Right atrium auricular region (tissue), 2 donors: Measurements from ENCODE around the gene RNF113B. TPM values are rescaled to one million over a fixed set of nuclear protein-coding genes. Genes with fewer than 3 reads are reported as not detected.

ENCODE experiments used
- DNase-seq: peaks from one replicate; pipeline ENCODE4 v3.0.0-alpha.2; 2019; ENCODE audit warnings: low spot score
- H3K27ac ChIP-seq, 2 donors: fragments of 200-600 bp; sonication (generic); 1 replicate in 1 of 2; 2 replicates in 1 of 2; pipeline ENCODE4 v1.5.1; 2016 to 2019
- H3K27me3 ChIP-seq, 2 donors: fragments of 200-600 bp; sonication (generic); one replicate each; pipeline versions ENCODE4 v1.5.1 to v1.6.0; 2017 to 2019
- H3K36me3 ChIP-seq: fragments of 200-600 bp; sonication (generic); one replicate; pipeline ENCODE4 v1.5.1; 2016
- H3K4me1 ChIP-seq, 2 donors: fragments of 200-600 bp; sonication (generic); one replicate each; pipeline versions ENCODE4 v1.5.1 to v1.6.0; 2017 to 2019
- H3K4me3 ChIP-seq, 2 donors: fragments of 200-600 bp; sonication (generic); 1 replicate in 1 of 2; 2 replicates in 1 of 2; pipeline ENCODE4 v1.5.1; 2017 to 2019; ENCODE audit warnings: mild to moderate bottlenecking in 1 of 2, moderate library complexity in 1 of 2
- H3K9me3 ChIP-seq, 2 donors: fragments of 200-600 bp; sonication (generic); one replicate each; pipeline ENCODE4 v1.5.1; 2019
- total RNA-seq, 2 donors: library from RNA; depleted of rRNA; stranded (reverse); fragments of >200 nt; gene quantifications; one replicate each; pipeline ENCODE4 v1.1.0, GENCODE V29; 2016
- TF ChIP-seq, protein P1 (sequence below), 2 donors: fragments of 200-600 bp; sonication (generic); IDR thresholded peaks; one replicate each; pipeline ENCODE4 v1.5.1; 2019; ENCODE audit warnings: antibody characterized with exemption in 2 of 2

RNF113B gene
- total RNA-seq, 2 donors from 2014 or later = not detected

DNA sequence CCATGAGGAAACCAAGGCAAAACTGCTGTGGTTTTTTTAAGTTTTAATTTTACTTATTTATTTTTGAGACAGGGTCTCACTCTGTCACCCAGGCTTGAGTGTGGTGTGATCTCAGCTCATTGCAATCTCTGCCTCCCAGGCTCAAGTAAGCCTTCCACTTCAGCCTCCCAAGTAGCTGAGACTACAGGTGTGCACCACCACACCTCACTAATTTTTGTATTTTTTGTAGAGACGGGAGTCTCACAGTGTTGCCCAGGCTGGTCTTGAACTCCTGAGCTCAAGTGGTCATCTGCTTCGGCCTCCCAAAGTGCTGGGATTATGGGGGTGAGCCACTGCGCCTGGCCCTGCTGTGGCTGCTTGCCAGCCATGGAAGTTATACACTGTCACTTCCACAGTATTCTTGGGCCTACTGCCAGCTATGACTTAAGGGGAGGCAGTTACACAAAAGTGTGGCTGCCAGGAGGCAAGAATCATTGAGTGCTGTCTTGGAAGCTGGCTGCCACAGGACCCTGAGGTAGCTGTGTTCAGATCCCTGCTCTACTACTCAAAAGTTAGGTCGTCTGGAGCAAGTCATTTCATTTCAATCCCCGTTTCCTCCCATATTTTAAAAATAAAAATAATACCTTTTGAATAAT lies 21.5 kb downstream of the RNF113B start:
- Histone ChIP-seq H3K36me3 (no peaks in the 10 kb centered on the region), H3K27me3 (no peaks in the 10 kb centered on the region), H3K27ac (no peak overlapping the region), H3K9me3 (no peaks in the 10 kb centered on the region), H3K4me1 (no peaks in the 10 kb centered on the region), H3K4me3 (no peak overlapping the region)
- DNase-seq = no peak
- TF ChIP-seq, protein P1, sequence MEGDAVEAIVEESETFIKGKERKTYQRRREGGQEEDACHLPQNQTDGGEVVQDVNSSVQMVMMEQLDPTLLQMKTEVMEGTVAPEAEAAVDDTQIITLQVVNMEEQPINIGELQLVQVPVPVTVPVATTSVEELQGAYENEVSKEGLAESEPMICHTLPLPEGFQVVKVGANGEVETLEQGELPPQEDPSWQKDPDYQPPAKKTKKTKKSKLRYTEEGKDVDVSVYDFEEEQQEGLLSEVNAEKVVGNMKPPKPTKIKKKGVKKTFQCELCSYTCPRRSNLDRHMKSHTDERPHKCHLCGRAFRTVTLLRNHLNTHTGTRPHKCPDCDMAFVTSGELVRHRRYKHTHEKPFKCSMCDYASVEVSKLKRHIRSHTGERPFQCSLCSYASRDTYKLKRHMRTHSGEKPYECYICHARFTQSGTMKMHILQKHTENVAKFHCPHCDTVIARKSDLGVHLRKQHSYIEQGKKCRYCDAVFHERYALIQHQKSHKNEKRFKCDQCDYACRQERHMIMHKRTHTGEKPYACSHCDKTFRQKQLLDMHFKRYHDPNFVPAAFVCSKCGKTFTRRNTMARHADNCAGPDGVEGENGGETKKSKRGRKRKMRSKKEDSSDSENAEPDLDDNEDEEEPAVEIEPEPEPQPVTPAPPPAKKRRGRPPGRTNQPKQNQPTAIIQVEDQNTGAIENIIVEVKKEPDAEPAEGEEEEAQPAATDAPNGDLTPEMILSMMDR (IDR thresholded peaks at IDR 0.05) = no peak

DNA sequence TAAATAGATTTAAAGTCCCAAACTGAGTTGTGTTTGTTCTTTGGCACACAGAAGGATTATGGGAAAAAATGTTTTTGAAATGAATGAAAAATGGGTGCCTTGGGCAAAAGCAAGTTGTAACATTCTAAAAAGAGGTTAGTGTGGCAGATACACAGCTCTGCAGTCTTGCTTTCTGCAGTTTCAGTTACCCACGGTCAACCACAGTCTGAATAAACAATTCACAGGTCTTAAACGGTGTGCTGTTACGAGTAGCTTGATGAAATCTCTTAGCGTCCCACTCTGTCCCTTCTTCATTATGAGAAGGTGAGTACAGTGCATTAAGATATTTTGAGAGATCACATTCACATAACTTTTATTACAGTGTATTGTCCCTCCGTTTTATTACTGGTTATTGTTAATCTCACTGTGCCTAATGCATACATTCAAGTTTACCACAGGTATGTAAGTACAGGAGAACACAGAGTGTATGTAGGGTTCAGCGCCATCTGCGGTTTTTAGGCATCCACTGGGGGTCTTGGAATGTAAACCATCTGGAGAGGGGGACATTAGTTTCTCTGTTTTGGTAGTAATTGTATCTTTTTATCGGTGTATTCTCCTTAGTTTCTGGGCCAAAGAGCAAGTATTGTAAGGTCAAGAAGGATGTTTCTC lies 26.1 kb downstream of the RNF113B start:
- Histone ChIP-seq H3K27ac (no peak overlapping the region), H3K4me1 (no peaks in the 10 kb centered on the region), H3K9me3 (no peaks in the 10 kb centered on the region), H3K36me3 (no peaks in the 10 kb centered on the region), H3K27me3 (no peaks in the 10 kb centered on the region), H3K4me3 (no peak overlapping the region)
- DNase-seq = no peak
- TF ChIP-seq, protein P1 (IDR thresholded peaks at IDR 0.05) = no peak

DNA sequence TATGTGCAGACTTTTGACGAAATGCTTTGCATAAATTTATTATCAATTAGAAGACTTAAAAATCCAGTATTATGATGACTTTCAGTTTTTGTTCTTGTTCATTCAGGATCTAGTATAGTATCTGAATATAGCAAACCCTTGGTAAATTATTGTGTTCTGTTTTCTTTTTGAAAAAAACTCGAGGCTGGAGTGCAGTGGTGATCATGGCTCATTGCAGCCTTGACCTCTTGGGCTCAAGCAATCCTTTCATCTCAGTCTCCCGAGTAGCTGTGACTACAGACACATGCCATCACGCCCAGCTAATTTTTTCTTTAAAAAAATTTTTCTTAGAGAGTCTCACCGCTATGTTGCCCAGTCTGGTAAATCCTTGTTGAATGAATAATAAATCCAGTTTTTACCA lies 29.5 kb downstream of the RNF113B start:
- Histone ChIP-seq H3K27ac (no peak overlapping the region), H3K4me1 (peaks cover 0 to 16% of the 10 kb centered on the region in 2 donors), H3K4me3 (no peak overlapping the region), H3K27me3 (no peaks in the 10 kb centered on the region), H3K36me3 (no peaks in the 10 kb centered on the region), H3K9me3 (no peaks in the 10 kb centered on the region)
- TF ChIP-seq, protein P1 (IDR thresholded peaks at IDR 0.05) = no peak
- DNase-seq = no peak

DNA sequence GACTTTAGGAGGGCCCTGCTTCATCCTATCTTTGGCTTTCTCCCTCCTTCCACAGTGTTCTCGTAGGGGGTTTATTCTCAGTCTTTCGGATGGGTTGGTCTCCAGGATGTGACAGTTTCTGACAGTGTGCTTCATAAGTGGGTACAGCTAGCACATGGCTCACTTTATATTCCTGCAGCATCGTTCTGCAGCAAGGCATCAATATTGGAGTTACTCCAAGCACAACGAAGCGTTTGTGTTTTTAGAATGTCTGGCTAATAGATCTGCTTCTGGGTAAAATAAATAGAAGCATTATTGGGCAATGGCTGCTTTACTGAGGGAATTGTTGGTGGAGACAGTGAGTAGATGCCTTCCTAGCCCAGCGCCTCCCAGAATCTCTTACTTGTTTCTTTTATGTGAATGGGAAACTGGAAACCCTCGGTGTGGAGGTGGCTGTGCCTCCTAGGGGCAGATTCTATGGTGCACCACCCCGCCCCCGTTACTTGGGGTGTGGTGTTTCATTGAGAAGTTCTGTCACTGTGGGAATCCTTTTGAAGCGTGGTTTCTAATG lies 32.2 kb downstream of the RNF113B start:
- DNase-seq = no peak
- Histone ChIP-seq H3K27ac (peak overlapping the region in 1 of 2 donors; percentile 57), H3K4me3 (peak overlapping the region in 1 of 2 donors; percentile 79), H3K27me3 (no peaks in the 10 kb centered on the region), H3K36me3 (no peaks in the 10 kb centered on the region), H3K4me1 (peaks cover 0 to 22% of the 10 kb centered on the region in 2 donors), H3K9me3 (no peaks in the 10 kb centered on the region)
- TF ChIP-seq, protein P1 (IDR thresholded peaks at IDR 0.05) = no peak

DNA sequence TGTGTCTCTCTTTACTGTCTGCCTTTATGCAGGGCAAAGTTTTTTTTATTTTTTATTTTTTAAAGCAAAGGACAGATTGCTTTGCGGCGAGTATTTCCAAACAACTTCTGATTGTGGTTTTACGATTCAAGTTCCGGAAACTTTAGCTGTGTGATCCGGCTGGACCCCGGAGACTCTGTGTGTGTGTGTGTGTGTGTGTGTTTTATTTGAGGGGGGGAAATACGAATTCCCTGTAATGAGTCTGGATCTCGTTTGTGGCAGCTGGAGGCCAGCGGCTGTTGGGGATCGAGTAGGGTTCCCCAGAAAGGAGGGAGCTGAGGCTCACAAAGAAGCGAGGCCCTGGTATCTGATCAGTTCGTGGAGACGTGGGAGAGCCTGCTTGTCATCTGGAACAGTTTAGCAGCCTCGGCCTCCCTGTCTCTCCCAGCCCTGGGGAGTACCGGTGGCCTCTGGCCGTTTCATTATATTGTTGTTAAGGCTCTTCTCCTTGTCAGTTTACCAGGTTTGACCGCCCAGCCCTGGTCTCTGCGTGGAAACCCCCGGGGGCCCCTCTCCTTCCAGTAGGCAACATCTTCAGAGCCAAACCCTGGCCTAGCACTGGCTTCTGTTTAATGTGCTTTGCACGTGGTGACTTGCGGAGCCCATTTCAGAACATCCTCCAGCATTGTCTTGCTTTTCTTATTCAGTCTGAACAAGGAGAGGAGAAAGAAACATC lies 32.9 kb downstream of the RNF113B start:
- DNase-seq = no peak
- Histone ChIP-seq H3K27ac (peak overlapping the region; percentile 57 to 64), H3K27me3 (no peaks in the 10 kb centered on the region), H3K36me3 (no peaks in the 10 kb centered on the region), H3K4me3 (peak overlapping the region; percentile 60 to 79), H3K9me3 (no peaks in the 10 kb centered on the region), H3K4me1 (peaks cover 0 to 22% of the 10 kb centered on the region in 2 donors)
- TF ChIP-seq, protein P1 (IDR thresholded peaks at IDR 0.05) = no peak
